Esophagus squamous epithelium (tissue), 4 donors: Measurements from ENCODE around the gene UGT2B15.

Experiments
- POLR2A ChIP-seq, 4 donors: fragments of 450-650 bp; IDR thresholded peaks; one replicate each; pipeline ENCODE4 v1.6.1; 2017; ENCODE audit warnings: antibody characterized with exemption in 4 of 4, mild to moderate bottlenecking in 4 of 4, moderate library complexity in 3 of 4
- TF ChIP-seq, protein P1 (sequence below), 6 experiments: fragments of 450-650 bp in 4 of 6; fragments of 200-600 bp in 2 of 6; sonication (generic) in 2 of 6; IDR thresholded peaks; one replicate each; pipeline ENCODE4 v1.5.1; 2016 to 2019; ENCODE audit warnings: antibody characterized with exemption in 6 of 6, mild to moderate bottlenecking in 4 of 6, moderate library complexity in 4 of 6

DNA sequence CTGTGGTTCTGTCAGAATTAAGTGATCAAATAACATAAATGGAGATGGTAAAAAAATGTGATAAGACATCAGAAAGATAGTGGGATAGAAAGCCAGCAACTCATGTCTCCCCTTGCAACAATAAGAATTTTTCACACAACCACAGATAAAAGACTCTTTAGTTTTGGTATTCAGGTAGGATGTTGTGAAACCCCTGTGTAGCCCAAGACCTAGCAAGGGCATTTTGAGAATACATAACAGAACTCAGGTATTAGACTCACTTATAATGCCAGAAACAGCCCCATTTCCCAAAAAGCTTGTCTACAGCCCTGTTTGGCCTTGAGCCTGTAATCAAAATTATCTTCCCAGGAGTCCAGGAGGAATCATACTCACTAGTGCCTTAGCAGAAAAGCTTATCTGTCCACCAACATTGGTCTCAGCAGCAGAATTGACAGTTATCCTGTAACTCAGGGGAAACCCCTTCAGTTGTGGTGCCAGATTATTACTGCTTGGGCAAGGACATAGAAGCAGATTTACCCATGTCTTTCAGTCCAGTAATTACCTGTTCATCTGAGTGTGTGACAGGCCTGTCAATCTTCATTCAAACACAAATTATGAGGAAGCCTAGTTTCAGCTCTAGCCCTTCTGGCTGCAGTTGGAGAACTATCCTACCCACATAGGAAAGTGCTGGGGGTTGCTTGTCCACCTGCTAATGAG lies 53.3 kb downstream of the UGT2B15 start:
- TF ChIP-seq, protein P1, sequence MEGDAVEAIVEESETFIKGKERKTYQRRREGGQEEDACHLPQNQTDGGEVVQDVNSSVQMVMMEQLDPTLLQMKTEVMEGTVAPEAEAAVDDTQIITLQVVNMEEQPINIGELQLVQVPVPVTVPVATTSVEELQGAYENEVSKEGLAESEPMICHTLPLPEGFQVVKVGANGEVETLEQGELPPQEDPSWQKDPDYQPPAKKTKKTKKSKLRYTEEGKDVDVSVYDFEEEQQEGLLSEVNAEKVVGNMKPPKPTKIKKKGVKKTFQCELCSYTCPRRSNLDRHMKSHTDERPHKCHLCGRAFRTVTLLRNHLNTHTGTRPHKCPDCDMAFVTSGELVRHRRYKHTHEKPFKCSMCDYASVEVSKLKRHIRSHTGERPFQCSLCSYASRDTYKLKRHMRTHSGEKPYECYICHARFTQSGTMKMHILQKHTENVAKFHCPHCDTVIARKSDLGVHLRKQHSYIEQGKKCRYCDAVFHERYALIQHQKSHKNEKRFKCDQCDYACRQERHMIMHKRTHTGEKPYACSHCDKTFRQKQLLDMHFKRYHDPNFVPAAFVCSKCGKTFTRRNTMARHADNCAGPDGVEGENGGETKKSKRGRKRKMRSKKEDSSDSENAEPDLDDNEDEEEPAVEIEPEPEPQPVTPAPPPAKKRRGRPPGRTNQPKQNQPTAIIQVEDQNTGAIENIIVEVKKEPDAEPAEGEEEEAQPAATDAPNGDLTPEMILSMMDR (IDR thresholded peaks at IDR 0.05) = no peak
- TF ChIP-seq POLR2A (IDR thresholded peaks at IDR 0.05) = no peak
